ENCODE measurements around the gene PSMB3.
"Not testable (repeated sequence)": the region's sequence is repeated elsewhere in the genome, so short reads cannot be mapped to it uniquely, and the experiment has no call there.

The PSMB3 gene

GRCh38 chr17:38716368-38717005 lies 36.1 kb upstream of the PSMB3 start:
- DNase-seq: no peak

DNA sequence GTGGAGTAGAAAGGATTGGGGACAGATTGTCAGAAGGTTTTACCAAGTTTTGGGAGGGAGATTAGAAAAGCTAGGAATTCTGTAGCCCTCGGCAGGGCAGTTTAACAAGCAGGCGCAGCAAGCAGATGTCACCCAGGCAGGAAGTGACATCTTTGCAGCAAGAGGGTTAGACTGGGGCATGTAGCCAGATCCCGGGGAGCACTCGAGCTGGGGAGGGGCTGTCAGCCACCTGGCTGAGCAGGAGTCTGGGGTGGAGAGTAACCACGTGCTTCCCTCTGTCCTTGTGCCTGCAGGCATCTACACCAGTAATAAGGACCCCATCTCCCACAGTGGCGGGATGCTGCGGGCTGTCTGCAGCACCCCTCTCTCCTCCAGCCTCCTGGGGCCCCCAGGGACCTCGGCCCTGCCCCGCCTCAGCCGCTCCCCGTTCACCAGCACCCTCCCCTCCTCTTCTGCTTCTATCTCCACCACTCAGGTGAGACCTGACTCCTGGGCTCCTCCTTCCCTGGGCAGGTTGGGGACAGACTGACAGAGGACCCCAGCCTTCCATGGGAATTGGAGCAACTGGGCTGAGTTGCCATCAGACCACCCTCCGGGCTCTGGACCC lies 35.3 kb upstream of the PSMB3 start:
- DNase-seq: no peak

- DNase-seq: no peak
These were observed 33.1 kb upstream of the PSMB3 start for GRCh38 chr17:38719289-38719942.

GRCh38 chr17:38719943-38720641 lies 32.4 kb upstream of the PSMB3 start:
- no peak for DNase-seq

- no peak for DNase-seq
These were observed 31.6 kb upstream of the PSMB3 start for GRCh38 chr17:38720941-38721340.

DNA sequence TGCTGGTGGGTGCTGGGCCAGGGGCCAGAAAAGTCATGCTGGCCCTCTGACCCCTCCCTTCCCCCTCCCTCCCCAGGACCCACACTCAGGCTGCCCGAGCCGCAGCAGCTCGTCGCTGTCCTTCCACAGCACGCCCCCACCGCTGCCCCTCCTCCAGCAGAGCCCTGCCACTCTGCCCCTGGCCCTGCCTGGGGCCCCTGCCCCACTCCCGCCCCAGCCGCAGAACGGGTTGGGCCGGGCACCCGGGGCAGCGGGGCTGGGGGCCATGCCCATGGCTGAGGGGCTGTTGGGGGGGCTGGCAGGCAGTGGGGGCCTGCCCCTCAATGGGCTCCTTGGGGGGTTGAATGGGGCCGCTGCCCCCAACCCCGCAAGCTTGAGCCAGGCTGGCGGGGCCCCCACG lies 30.7 kb upstream of the PSMB3 start:
- no peak for DNase-seq

DNA sequence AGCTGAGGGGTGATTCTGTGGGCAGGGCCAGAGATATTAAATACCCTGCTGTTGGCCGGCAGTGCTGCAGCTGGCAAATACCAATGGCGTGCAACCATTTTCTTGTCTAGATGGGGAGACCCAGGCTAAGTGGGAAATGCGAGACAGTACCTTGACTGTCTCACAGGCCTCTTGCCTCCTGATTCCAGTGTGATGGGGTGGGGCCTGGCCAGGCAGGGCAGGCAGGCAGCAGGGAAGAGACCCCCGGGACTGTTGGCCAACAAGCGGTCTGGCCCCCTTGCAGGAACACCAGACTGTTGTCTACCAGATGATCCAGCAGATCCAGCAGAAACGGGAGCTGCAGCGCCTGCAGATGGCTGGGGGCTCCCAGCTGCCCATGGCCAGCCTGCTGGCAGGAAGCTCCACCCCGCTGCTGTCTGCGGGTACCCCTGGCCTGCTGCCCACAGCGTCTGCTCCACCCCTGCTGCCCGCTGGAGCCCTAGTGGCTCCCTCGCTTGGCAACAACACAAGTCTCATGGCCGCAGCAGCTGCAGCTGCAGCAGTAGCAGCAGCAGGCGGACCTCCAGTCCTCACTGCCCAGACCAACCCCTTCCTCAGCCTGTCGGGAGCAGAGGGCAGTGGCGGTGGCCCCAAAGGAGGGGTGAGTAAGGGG lies 28.1 kb upstream of the PSMB3 start:
- no peak for DNase-seq

DNA sequence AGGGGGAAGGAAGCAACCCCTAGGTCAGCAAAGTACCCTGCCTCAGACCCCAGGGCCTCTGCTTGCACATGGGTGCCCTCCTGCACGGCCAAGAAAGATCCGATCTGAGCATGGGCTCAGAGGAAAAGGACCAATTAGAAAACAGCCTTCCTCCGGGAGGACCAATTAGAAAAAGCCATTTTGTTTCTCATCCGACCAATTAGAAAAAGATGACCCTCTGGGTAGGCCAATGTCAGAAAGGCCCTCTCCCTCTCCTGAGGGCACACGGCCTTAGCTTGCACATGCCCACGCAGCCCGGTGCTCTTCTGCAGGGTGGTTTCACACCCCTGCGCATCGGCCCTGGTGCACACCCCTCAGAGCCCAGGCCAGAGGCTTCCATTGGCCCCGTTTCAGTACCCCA lies 27.5 kb upstream of the PSMB3 start:
- DNase-seq: no peak

- not testable (repeated sequence) for DNase-seq
These were observed 26.4 kb upstream of the PSMB3 start for GRCh38 chr17:38726145-38726544.

- no peak for DNase-seq
These were observed 24.8 kb upstream of the PSMB3 start for GRCh38 chr17:38727736-38728135.

GRCh38 chr17:38728290-38728831 lies 24.2 kb upstream of the PSMB3 start:
- no peak for DNase-seq

GRCh38 chr17:38729368-38729885 lies 23.1 kb upstream of the PSMB3 start:
- no peak for DNase-seq

GRCh38 chr17:38729886-38730525 lies 22.5 kb upstream of the PSMB3 start, which contains the start of gene CISD3:
CISD3 (plus strand) TSS chr17:38730341; CDS start chr17:38730359, 18 bp downstream.
- DNase-seq: peak; percentile 86

DNA sequence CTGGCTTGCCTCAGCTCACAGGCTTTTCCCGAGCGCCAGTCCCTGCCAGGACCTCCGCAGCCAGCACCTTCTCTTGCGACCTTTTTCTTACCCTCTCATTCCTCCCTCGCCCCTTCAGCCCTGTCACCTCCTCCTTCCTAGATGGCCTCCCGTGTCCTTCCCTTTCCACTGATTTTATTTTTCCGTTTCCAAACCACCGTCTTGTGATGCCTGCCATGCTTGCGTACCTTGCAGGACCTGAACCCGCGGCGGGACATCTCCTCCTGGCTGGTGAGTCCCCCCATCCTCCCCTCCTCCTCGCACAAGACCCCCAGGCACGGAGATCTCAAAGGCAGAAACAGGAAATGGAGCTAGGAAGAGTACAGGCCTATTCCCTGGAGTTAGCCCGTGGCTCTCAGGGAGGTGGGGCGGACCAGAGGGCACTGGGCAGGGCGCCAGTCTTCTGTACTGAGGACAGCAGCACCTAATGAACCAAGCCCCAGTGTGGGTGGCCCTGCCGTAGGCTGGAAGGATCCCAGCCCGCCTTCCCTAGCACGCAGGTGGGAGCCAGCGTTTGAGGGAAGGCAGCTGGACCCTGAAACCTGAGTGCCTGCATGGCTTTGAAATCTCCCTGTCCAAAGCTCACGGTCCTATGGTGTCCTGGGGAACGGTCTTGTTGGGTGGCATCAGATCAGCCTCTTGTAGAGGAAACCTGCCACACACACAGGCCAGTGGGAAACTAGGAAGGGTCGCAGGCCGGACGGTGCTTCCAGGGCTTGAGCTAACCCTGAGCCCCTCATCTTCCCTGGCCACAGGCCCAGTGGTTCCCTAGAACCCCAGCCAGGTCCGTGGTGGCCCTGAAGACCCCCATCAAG lies 21.8 kb upstream of the PSMB3 start:
- peak; percentile 60 for DNase-seq

DNA sequence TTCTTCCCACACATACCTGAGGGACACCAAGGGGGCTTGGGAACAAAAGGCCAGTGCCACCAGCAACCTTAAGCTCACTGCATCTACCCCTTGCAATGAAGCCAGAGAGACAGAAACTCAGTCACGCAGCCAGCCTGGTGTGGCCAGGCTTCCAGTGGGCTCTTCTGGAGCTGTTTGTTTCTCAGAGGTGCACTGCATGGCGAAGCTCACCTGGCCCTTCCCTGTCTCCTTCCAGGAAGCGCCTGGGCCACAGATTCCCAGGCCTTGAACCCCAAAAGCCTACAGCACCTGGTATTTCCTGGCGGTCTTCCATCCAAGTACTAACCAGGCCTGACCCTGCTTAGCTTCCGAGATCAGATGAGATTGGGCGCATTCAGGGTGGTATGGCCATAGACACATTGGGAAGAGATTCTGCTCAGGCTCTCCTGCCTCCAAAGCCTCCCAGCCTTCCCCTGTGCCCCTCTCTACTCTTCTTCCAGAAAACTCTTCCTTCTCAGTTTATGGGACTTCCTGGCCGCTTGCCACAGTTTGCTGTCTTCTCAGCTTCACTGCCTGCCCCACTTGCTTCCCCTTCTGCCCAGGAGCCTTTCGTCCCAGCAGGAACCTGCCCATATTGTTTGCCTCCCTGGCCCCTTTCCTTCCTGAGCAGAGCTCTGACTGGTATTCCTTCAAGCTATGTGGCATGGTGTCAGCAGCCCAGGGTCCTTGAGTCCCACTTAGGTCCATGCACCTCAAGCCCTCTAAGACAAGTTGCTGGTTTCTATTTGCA lies 20.8 kb upstream of the PSMB3 start:
- DNase-seq: no peak

- no peak for DNase-seq
These were observed 19.9 kb upstream of the PSMB3 start for GRCh38 chr17:38732376-38733281.

- DNase-seq: no peak
These were observed 19.1 kb upstream of the PSMB3 start for GRCh38 chr17:38733282-38733981.
